NCI-H1417 treated with DMSO at 0.1 percent for 48 hours (cell line): ENCODE results near the gene CPED1.
A peak's percentile ranks its signal among the peaks of the same experiment; 100 is the strongest.
"Not testable (repeated sequence)": the region's sequence is repeated elsewhere in the genome, so short reads cannot be mapped to it uniquely, and the experiment has no call there.

ENCODE experiments used
- DNase-seq: peaks from one replicate; lab custom pipeline; 2025; lab: John Stamatoyannopoulos, UW

Gene CPED1

DNA sequence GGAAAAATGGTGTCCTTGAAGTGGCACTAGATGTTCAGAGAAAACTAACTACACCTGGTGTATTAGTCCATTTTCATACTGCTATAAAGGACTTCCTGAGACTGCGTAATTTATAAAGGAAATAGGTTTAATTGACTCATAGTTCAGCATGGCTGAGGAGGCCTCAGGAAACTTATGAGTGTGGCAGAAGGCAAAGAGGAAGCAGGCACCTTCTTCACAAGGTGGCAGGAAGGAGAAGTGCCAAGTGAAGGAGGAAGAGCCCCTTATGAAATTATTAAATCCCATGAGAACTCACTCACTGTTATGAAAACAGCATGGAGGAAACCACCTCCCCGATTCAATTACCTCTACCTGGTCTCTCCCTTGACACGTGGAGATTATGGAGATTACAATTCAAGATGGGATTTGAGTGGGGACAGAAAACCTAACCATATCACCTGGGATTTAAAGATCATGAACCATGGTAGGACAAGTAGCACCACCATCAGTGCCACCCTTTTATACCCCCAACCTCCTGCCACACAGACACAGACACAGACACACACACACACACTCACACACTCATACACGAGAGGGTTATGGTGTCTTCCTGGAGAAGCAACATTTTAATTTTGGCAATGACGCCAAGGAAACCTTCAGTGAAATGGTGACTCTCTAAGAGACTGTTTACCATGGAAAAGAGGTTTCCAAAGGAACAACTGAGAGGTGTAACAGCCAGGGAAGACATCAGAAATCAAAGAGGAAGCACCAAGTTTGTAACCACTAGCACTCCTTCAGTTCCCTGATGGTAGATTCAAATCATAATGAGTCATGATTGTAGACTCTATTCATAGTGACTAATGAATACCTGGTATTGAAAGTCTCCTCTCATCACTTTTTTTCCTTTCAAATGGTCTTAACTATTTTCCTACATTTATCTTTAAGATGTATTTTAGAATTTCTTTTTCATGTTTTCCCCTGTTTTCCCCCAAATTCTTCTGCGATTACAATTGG, 298.5 kb downstream of the CPED1 start:
- no peak for DNase-seq

DNA sequence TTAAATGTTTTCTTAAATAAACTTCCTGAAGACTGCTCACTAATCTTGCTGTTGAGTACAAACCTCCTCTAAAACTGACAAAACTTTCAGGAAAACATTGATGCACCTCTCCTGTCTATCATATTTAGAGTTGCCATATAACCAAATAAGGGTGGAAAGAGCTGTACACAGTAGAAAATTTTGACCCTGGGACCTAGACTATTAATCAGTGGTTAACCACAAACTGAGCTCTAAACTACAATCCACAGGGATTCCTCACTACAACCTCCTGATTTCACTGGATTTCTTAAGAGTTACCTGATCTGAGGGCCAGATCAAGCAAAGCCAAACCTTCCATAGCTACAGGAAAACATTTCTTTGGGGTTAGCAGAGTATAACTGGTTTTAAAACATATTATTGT, 300.4 kb downstream of the CPED1 start:
- DNase-seq: no peak

DNA sequence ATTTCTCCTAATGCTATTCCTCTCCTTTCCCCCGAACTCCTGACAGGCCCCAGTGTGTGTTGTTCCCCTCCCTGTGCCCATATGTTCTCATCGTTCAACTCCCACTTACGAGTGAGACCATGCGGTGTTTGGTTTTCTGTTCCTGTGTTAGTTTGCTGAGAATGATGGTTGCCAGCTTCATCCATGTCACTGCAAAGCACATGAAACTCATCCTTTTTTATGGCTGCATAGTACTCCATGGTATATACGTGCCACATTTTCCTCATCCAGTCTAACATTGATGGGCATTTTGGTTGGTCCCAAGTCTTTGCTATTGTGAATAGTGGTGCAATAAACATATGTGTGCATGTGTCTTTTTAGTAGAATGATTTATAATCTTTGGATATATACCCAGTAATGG, 301.4 kb downstream of the CPED1 start:
- DNase-seq: not testable (repeated sequence)

DNA sequence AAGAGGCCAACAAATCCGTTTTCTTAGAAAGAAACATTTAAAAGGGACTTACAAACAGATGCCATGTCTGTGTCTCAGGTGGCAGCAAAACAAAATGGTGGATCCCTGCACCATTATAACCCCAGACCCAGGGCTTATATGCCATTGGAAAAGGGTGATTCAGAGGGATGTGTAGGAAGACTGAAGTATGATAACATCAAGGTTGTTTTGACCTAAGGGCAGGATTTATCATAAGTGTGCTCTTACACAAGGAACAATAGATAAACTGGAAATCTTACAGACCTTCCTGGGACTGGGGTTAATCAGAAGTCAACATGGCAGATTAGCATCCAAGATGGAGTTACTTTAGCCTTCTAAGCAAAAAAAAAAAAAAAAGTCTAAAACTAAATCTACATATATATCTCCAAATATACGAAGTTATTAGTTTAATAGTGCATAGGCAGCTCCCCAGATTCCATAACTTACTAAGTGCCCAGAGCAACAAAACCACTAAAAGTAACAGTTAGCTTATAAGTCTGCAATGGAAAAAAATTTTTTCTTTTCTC, 306.0 kb downstream of the CPED1 start:
- no peak for DNase-seq

DNA sequence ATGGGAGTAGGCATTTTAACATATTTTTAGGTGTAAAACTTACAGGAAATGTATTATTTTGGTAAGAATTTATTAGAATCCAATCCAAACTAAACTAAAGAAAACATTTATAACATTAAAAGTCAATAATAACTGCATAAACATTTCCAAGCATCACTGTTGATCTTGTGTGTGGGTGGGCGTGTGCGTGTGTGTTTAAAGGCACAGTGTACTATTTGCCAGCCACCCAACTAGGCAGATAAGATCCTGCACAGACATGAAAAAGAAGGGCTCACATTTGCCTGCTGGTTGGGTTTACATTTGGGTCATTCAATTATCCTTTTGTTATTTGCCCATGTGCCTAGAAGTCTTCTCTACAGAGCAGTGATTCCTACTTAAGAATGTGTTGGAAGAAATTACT, 309.3 kb downstream of the CPED1 start:
- DNase-seq: no peak

DNA sequence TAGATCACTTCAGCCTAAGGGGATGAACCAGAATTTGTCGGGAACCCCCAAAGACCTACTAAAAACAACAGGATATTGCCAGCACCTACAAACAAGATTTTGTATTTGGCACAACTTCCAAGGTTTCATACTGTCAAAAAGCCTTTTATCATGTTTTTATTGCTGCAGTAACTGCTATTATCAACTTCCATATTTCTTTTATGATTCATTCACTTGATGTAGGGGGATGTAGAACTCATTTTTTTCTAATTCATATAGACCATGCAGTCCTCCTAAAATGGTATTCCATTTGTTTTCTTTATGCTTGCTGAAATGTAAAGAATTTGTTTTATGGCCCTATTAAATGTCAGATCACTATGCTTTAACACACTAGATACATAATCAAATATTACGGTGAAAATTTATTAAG, 310.3 kb downstream of the CPED1 start:
- DNase-seq: no peak

DNA sequence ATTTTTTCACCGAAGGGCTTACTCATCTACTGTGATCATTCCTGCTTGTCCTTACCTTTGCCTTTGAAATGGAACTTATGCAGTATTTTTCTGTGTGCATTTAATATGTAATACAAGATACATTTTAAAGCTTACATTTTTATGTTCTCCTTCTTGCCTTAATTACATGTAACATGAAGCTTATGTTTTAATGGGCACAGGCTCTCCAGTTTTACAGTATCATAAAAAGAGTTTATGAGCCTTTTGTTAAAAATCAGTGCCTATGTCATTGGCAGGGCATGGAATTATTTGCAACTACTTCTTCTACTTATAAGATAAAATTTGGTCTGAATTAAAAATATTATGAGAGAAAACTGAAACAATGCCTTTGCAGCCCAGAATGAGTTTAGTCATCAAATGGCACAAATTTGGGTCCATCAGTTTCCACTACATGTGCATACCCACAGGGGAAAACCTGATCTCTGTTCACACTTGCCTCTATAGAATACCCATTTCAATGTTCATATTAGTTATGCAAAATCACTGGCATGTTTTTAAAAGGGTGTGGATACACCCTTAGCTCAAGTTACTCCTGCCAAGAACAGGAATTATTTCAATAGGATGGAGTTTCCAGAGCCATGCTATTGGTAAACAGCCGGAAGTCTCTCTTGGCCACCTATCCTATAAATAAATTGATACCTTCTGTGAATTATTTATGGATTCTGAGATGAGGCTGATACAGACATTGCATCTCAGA, 312.3 kb downstream of the CPED1 start:
- DNase-seq: no peak

DNA sequence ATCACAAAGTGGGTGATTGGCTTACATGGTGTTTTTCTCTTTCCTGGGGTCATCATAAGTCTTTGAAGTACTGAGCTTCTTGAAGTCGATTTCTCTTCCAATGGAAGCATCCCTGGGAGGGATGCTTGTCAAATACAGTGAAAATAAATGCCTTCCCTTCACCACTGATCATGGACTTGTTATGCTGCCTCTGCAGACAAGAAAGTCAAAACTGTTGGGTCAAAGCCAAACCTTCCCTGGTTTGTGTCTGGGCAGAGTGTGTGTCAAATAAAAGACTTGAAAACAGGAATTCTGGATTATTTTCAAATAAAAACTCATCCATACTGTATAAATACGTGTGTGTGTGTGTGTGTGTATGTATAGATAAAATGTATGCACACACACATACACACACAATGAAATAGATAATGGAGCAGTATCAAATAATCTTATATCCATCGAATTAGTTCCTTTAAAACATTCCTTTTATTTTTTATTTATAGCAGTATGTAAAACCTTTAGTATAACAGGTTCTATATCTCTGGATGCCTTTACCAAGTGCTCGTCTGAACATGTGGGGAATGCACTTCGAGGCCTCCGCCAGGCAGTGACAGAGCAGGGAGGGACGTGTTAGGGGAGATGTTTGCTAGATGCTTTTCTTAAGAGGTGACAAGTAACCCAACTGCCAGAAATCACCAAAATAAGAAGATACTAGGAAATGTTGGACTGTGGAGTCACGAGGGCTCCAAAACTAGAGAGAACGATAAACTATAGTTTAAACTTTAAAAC, 313.1 kb downstream of the CPED1 start:
- DNase-seq: no peak

DNA sequence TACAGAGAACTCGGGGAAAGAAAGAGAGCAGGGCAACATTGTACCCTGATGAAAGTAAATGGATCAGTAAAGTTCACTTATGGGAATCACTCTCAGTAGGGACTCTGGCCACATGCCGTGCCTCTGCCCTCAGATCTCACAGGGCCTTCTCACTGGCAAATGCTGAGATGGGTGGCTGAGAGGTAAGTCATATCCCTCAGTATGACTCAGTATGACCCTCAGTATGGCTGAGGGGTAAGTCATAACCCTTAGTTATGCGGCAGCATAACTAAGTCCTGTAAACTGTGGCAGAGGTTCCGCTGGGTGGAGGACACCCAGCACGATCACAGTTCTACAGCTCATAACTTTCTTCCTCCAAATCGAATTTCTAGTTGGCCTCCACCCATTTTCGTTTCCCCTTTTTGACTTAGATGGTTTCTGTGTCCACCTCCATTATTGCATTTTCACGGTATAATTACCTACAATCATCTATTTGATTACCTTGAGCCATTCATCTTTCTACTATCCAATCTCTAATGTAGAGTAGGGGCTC, 313.8 kb downstream of the CPED1 start:
- DNase-seq: no peak

DNA sequence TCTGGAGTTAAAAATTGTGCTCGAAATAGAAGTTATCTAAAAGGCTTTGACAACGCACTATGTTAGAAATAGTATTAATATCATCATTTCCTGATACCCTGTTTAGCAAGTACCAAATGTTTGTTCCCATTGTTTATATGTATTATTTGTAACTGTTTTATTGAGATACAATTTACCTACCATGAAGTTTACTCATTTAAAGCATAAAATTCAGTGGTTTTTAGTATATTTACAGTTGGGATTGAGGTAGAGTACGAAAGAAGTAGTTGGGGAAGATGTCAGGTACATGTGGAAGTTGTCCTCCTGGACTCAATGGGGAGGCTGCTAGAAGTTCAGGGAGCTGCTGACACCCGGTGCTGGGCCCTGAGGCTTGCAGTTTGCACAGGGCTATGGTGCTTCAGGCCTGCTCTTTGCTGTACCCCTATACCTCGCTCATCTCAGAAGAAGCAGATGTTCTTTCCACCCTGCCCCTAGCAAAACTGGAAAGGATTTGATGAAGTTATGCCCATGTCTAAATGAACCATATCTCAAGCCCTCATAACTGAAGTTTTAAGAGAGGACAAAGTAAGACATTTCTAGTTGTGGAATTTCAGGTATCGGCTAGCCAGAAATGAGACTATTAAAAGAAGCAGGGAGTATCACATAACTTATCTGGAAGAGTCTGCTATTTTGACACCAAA, 315.1 kb downstream of the CPED1 start:
- no peak for DNase-seq

DNA sequence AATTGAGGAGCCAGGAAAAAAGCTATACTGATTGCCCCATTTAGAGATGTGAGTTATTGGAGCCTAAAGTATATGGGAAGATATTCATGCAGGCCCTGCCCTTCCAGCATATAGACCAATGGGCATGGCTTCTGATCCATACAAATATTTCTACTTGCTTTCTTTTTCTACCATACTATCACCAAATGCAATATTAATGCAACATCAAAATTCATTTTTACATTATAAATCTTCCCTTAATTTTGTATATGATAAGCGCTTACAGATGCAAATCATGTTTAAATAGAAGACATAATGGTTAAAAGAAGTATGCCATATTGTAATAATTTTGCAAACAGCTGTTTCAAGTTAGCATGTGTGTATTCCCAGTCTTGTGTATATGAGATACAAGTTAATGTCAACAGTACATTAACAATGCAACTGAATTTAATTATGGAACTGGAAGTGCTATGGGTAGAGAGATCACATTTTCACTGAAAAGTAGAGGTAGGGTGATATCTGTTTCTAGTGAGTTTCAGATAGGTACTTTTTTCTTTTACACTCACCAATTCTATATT, 315.7 kb downstream of the CPED1 start:
- DNase-seq: no peak

DNA sequence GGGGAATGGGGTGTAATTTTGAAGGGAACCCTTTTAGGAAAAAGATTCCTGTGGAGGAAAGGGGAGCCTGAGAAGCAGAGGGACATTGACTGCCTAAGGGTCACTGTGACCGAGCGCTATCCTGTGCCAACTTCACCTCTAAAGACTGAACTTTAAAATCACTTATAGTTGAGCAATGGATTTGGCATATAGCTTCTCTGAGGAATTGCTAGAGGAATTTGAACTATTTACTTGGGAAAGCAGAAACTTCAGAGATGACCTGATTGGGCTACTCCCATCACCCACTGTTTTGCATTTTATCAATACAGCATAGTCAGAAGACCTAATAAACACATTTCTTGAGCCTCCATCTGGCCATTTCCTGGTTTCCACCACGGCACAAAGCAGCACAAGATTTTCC, 316.6 kb downstream of the CPED1 start:
- DNase-seq: no peak

DNA sequence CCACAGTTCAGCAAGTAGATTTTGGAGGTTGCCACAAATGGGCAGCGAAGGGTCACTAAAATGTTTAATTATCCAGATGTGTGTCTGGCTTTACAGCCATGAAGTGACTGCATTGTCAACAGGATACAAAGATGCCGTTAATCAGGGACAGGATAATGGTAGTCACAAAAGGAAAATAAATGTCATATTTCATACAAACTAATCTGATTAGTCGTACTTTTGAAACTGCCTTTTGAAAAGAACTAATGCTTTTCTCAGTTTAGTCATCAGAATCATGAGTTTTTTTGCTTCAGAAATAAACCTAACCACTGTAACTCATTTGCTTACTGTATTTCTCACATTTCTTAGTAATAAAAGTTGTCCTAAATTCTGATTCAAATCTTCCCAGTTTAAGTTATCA, 318.1 kb downstream of the CPED1 start:
- no peak for DNase-seq

DNA sequence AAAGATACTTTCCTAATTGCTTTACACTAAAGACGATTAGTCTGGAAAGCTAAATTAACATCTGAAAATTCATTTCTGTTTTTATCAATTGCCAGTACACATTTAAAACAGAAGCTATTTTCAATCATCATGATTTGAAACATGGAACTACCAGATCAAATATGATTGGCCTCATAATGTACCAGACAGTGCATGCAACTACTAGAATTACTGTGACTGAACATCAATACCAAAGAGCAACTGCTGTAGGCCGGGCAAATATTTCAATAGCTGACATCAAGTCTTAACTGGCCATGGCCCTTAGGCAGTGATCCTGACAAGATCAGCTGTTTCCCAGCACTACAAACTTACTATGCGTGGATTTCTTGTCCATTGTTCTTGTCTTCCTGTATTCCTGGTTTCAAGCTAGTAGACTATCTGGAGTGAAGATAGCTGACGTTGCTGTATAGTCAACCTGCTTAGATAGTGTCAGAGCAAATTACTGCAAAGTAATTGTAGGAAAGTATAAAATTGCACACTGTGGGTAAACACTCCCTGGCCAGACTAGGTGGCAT, 318.6 kb downstream of the CPED1 start:
- no peak for DNase-seq

DNA sequence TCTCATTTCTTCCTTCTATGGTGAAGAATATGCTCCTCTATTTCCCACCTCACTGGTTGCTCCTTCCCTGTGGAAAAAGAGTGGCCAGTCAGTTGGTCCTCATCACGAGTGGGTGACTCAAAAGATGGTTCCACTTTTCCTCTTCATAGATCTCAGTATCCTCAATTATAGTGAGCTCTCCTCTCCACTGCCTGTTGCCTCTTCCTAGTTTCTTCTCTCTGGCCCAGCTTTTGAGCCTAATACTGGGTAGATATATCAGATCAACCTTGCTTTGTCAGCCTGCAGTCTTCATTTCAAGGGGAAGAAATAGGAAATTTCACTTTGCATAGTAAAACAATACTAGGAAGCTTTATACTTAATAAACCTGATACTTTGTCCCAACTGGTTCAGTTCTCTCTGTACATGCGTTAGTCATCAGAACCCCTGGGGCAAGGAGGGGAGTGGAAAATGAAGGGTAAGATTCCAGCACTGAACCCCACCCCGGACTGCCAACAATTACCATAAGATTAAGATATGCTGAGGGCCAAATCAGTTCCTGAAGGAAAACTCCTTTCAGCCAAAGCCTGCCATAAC, 324.8 kb downstream of the CPED1 start:
- DNase-seq: no peak

DNA sequence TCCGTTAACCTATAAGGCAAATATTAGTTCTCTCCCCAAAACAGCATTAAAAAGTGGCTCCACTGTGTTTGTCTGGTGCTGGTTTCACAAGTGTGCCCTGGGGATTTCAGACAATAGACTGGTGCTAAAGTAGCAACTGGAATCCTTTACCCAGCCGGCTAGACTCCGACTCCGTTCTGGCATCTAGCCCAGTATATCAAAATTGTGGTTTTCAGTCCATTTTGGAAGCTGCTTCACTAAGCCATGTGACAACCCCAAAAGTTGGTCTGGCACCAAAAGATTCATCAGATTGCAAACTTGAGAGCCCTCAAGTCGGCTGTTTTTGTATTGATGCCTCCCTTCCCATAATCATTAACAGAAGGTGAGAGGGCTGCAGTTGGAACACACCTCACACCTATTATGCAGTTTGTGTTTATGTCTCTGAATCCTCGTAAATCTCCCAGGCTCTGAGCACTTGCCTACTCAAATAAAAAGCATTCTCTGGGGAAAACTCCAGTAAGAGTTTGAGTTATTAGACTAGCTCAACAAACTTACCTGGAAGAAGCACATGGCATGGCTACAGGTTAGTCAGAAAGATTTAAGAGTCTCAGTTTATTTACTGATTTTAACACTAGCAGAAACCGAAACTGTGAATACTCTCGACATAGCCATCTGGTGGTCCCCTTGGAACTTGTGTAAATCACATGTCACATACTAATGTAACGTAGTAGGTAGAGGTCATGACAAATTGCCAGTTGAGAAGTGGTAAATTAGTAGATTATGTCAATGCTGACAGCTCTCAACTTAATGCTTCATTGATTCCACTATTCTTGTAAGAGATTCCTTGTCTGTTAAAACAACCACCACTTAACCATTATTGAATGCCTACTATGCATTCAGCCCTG, 325.5 kb downstream of the CPED1 start:
- peak; percentile 73 for DNase-seq

DNA sequence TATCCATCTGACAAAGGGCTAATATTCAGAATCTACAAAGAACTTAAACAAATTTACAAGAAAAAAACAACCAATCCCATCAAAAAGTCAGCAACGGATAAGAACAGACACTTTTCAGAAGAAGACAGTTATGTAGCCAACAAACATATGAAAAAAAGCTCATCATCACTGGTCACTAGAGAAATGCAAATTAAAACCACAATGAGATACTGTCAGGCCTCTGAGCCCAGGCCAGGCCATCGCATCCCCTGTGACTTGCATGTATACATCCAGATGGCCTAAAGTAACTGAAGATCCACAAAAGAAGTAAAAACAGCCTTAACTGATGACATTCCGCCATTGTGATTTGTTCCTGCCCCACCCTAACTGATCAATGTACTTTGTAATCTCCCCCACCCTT, 326.7 kb downstream of the CPED1 start:
- DNase-seq: not testable (repeated sequence)

DNA sequence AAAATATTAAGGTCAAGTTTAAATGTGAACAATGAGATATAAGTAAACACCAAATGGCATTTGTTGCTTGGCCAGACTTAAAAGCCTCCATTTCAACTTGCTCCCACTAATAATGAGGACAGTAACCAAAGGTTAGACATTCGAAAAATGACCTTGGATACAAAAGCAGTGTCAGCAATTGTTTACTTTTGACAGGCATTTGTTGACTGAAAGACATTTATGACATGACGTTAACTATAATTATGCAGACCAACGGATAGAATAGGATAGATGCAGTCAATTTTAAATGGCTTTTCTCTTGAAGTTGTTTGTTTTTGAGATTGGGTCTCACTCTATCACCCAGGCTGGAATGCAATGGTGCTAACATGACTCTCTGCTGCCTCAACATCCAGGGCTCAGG, 333.9 kb downstream of the CPED1 start:
- peak; percentile 63 for DNase-seq
